OCI-LY7 (cell line): ENCODE measurements around the gene HP1BP3. TPM values are rescaled to one million over a fixed set of nuclear protein-coding genes. Genes with fewer than 3 reads are reported as not detected.

ENCODE experiments used
- BruUV-seq: library from RNA; stranded (reverse); fragments of 400-500 nt; replicated peaks from 2 replicates; lab custom pipeline; 2021; lab: Mats Ljungman, UMichigan
- CTCF ChIA-PET: fragments of 300-600 bp; sonication (Branson Sonifier 250); formaldehyde crosslinking; loops from one replicate; lab custom pipeline; 2022; ENCODE audit warnings: antibody characterized with exemption; ENCODE audit not compliant: unreplicated experiment; lab: Charles Lee
- POLR2A ChIA-PET: fragments of 300-600 bp; sonication (Branson Sonifier 250); formaldehyde crosslinking; loops from one replicate; lab custom pipeline; 2022; ENCODE audit warnings: antibody characterized with exemption; lab: Charles Lee
- DNase-seq: peaks from one replicate; pipeline ENCODE4 v3.0.0-alpha.2; 2015; ENCODE audit warnings: low spot score
- H2AFZ ChIP-seq: fragments of 200-600 bp; sonication (generic), shearing (Covaris generic); 2 replicates; pipeline ENCODE4 v1.6.1; 2014; ENCODE audit warnings: mild to moderate bottlenecking, antibody characterized with exemption, low read length, moderate library complexity
- H3K27ac ChIP-seq: fragments of 200-600 bp; sonication (generic); 2 replicates; pipeline ENCODE4 v1.5.1; 2014; ENCODE audit warnings: mixed run types, low read depth, mild to moderate bottlenecking, moderate library complexity, low read length, inconsistent platforms; ENCODE audit not compliant: poor library complexity, severe bottlenecking
- H3K36me3 ChIP-seq: fragments of 200-600 bp; sonication (generic); 2 replicates; pipeline ENCODE4 v1.6.1; 2014; ENCODE audit warnings: mild to moderate bottlenecking, antibody characterized with exemption, low read length, moderate library complexity, mixed read lengths; ENCODE audit not compliant: insufficient read depth
- H3K4me1 ChIP-seq: fragments of 200-600 bp; sonication (generic); 2 replicates; pipeline ENCODE4 v1.5.1; 2014; ENCODE audit warnings: mild to moderate bottlenecking, low read length; ENCODE audit not compliant: insufficient read depth, poor library complexity, severe bottlenecking
- H3K4me2 ChIP-seq: fragments of 200-600 bp; sonication (generic); 2 replicates; pipeline ENCODE4 v1.6.1; 2014; ENCODE audit warnings: mild to moderate bottlenecking, low read length
- H3K4me3 ChIP-seq: fragments of 200-600 bp; sonication (generic); 2 replicates; pipeline ENCODE4 v1.5.1; 2014; ENCODE audit warnings: mild to moderate bottlenecking, low read depth, low read length; ENCODE audit not compliant: poor library complexity, severe bottlenecking
- H3K79me2 ChIP-seq: fragments of 200-600 bp; sonication (generic); 2 replicates; pipeline ENCODE4 v1.6.1; 2016; ENCODE audit warnings: low read depth, mild to moderate bottlenecking, low read length, moderate library complexity, mixed read lengths; ENCODE audit not compliant: insufficient read depth
- H3K9me2 ChIP-seq: fragments of 200-600 bp; sonication (generic); 2 replicates; pipeline ENCODE4 v1.6.1; 2016; ENCODE audit warnings: mild to moderate bottlenecking, low read length, mixed read lengths; ENCODE audit not compliant: insufficient read depth
- H3K9me3 ChIP-seq: fragments of 200-600 bp; sonication (generic); 2 replicates; pipeline ENCODE4 v1.6.1; 2014; ENCODE audit warnings: mild to moderate bottlenecking, mixed run types, low read length, mixed read lengths
- H4K20me1 ChIP-seq: fragments of 200-600 bp; sonication (generic); 2 replicates; pipeline ENCODE4 v1.6.1; 2014; ENCODE audit warnings: mild to moderate bottlenecking, antibody characterized with exemption, low read length, moderate library complexity, mixed read lengths; ENCODE audit not compliant: insufficient read depth
- CTCF ChIP-seq: fragments of 200-600 bp; sonication (generic); conservative IDR thresholded peaks from 2 replicates; pipeline ENCODE4 v1.5.1; 2014; ENCODE audit warnings: mild to moderate bottlenecking, antibody characterized with exemption, low read length, moderate library complexity, mixed read lengths
- EZH2phosphoT487 ChIP-seq: fragments of 200-600 bp; sonication (generic); IDR thresholded peaks from 2 replicates; pipeline ENCODE4 v1.6.1; 2018; ENCODE audit warnings: low read depth, borderline replicate concordance, mild to moderate bottlenecking, mixed run types, antibody characterized with exemption, low read length, moderate library complexity, mixed read lengths
- intact Hi-C: fragments of 100-400 bp; cut with micrococcal nuclease; formaldehyde crosslinking; loops from one replicate; pipeline ENCODE4 v1.10.0; 2022; ENCODE audit not compliant: unreplicated experiment
- total RNA-seq, 2 experiments: library from RNA; depleted of rRNA in 1 of 2; stranded (reverse); fragments of >200 nt in 1 of 2; shearing (Covaris generic) in 1 of 2; gene quantifications; 2 replicates each; pipeline ENCODE4 v1.2.3, GENCODE V29; 2014 to 2022

HP1BP3 gene
- total RNA-seq, 2 experiments from 2014 or later = 288 to 295 TPM

GRCh38 chr1:20713440-20713839 lies 73.7 kb downstream of the HP1BP3 start:
- Histone ChIP-seq H3K9me2 (no peaks in the 10 kb centered on the region), H3K27ac (no peak overlapping the region), H3K9me3 (no peaks in the 10 kb centered on the region), H2AFZ (no peak overlapping the region), H3K36me3 (no peaks in the 10 kb centered on the region), H3K4me1 (no peaks in the 10 kb centered on the region), H3K4me2 (no peak overlapping the region), H3K79me2 (no peaks in the 10 kb centered on the region), H4K20me1 (no peaks in the 10 kb centered on the region), H3K4me3 (no peak overlapping the region)
- TF ChIP-seq EZH2phosphoT487 (no peak), CTCF (no peak)
- POLR2A ChIA-PET = no interaction called here
- intact Hi-C loops = no loop called here
- CTCF ChIA-PET = no interaction called here
- no TSS peak for BruUV-seq
- DNase-seq = no peak

GRCh38 chr1:20712215-20712577 lies 74.9 kb downstream of the HP1BP3 start:
- no peak for DNase-seq
- BruUV-seq = no TSS peak
- H4K20me1 ChIP-seq = no peaks in the 10 kb centered on the region
- TF ChIP-seq CTCF = no peak
- TF ChIP-seq EZH2phosphoT487 = no peak
- no peaks in the 10 kb centered on the region for H3K9me3 ChIP-seq
- H3K27ac ChIP-seq = no peak overlapping the region
- no peaks in the 10 kb centered on the region for H3K36me3 ChIP-seq
- H3K4me2 ChIP-seq = no peak overlapping the region
- H2AFZ ChIP-seq = no peak overlapping the region
- H3K9me2 ChIP-seq = no peaks in the 10 kb centered on the region
- ChIA-PET POLR2A (no interaction called here), CTCF (interaction anchor here (0.5 kb wide), 1 partner anchor 8 kb away, joined by 3 read pairs; no protein-coding TSS in a partner anchor)
- H3K4me1 ChIP-seq = no peaks in the 10 kb centered on the region
- H3K79me2 ChIP-seq = no peaks in the 10 kb centered on the region
- H3K4me3 ChIP-seq = no peak overlapping the region
- intact Hi-C loops = no loop called here

GRCh38 chr1:20711285-20712214 lies 75.6 kb downstream of the HP1BP3 start:
- no peaks in the 10 kb centered on the region for H3K79me2 ChIP-seq
- POLR2A ChIA-PET = no interaction called here
- TF ChIP-seq CTCF (peak; percentile 32; the same call in 1 of the 2 replicates), EZH2phosphoT487 (no peak)
- BruUV-seq = no TSS peak
- CTCF ChIA-PET = interaction anchor here (0.5 kb wide), 1 partner anchor 9 kb away, joined by 3 read pairs; no protein-coding TSS in a partner anchor
- no peaks in the 10 kb centered on the region for H3K9me2 ChIP-seq
- DNase-seq = no peak
- no peaks in the 10 kb centered on the region for H4K20me1 ChIP-seq
- H3K4me3 ChIP-seq = no peak overlapping the region
- H3K4me1 ChIP-seq = no peaks in the 10 kb centered on the region
- H3K9me3 ChIP-seq = no peaks in the 10 kb centered on the region
- intact Hi-C loops = no loop called here
- no peaks in the 10 kb centered on the region for H3K36me3 ChIP-seq
- no peak overlapping the region for H3K27ac ChIP-seq
- no peak overlapping the region for H2AFZ ChIP-seq
- no peak overlapping the region for H3K4me2 ChIP-seq
